22Rv1 (cell line): Measurements from ENCODE around the gene ATP1B2.

Experiments
- ZFX ChIP-seq: fragments of 450-650 bp; IDR thresholded peaks from 2 replicates; pipeline ENCODE4 v1.6.1; 2017; ENCODE audit warnings: antibody characterized with exemption, borderline replicate concordance
- TF ChIP-seq, protein P1 (sequence below): fragments of 450-650 bp; IDR thresholded peaks from 2 replicates; pipeline ENCODE4 v1.5.1; 2017; ENCODE audit warnings: mild to moderate bottlenecking

DNA sequence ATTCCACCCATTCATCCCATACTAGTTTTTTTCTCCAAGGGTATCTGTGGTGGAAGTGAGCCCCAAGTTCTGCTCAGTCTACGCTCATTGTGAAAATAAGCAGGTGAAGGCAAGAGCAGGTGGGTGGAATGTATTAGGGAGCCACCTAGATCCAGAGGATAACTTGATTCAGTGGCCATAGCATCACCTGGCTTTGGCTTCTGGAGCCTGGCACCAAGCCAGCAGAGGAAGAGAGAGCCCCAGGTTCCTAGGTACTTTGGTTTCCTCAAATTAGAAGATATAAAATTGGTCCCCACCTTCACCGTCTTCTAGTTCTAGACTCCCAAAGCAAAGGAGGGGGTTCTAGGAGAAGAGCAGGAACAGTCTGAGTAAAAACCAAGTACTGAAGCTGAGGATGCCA is 40.1 kb upstream of the ATP1B2 start:
- TF ChIP-seq, protein P1, sequence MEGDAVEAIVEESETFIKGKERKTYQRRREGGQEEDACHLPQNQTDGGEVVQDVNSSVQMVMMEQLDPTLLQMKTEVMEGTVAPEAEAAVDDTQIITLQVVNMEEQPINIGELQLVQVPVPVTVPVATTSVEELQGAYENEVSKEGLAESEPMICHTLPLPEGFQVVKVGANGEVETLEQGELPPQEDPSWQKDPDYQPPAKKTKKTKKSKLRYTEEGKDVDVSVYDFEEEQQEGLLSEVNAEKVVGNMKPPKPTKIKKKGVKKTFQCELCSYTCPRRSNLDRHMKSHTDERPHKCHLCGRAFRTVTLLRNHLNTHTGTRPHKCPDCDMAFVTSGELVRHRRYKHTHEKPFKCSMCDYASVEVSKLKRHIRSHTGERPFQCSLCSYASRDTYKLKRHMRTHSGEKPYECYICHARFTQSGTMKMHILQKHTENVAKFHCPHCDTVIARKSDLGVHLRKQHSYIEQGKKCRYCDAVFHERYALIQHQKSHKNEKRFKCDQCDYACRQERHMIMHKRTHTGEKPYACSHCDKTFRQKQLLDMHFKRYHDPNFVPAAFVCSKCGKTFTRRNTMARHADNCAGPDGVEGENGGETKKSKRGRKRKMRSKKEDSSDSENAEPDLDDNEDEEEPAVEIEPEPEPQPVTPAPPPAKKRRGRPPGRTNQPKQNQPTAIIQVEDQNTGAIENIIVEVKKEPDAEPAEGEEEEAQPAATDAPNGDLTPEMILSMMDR = no peak
- TF ChIP-seq ZFX = no peak
